Neuronal stem cell (in vitro differentiated cells): ENCODE measurements around the gene SPATS2.
A peak's percentile ranks its signal among the peaks of the same experiment; 100 is the strongest.
"Not testable (repeated sequence)": the region's sequence is repeated elsewhere in the genome, so short reads cannot be mapped to it uniquely, and the experiment has no call there.

Source experiments
- DNase-seq: peaks from one replicate; pipeline ENCODE4 v3.0.0-alpha.2; 2013; ENCODE audit warnings: low spot score
- H2AFZ ChIP-seq: one replicate; pipeline ENCODE4 v1.6.1; 2013; ENCODE audit warnings: mild to moderate bottlenecking, low read length, inconsistent platforms
- H2AK5ac ChIP-seq: 2 replicates; pipeline ENCODE4 v1.6.1; 2013; ENCODE audit warnings: low read depth, mild to moderate bottlenecking, inconsistent platforms, low read length, moderate library complexity, mixed read lengths
- H2BK120ac ChIP-seq: 2 replicates; pipeline ENCODE4 v1.6.1; 2013; ENCODE audit warnings: low read depth, mild to moderate bottlenecking, inconsistent platforms, low read length, moderate library complexity, mixed read lengths
- H2BK12ac ChIP-seq: one replicate; pipeline ENCODE4 v1.6.1; 2013; ENCODE audit warnings: low read length, inconsistent platforms
- H2BK15ac ChIP-seq: 2 replicates; pipeline ENCODE4 v1.6.1; 2013; ENCODE audit warnings: mild to moderate bottlenecking, low read length, inconsistent platforms, mixed read lengths
- H2BK5ac ChIP-seq: one replicate; pipeline ENCODE4 v1.6.1; 2013; ENCODE audit warnings: inconsistent platforms, mild to moderate bottlenecking, low read length, moderate library complexity
- H3K14ac ChIP-seq: one replicate; pipeline ENCODE4 v1.6.1; 2013; ENCODE audit warnings: low read length, inconsistent platforms
- H3K18ac ChIP-seq: 2 replicates; pipeline ENCODE4 v1.6.1; 2013; ENCODE audit warnings: low read length, inconsistent platforms
- H3K23ac ChIP-seq: 2 replicates; pipeline ENCODE4 v1.6.1; 2013; ENCODE audit warnings: low read depth, mild to moderate bottlenecking, mixed read lengths, low read length, inconsistent platforms; ENCODE audit not compliant: poor library complexity
- H3K27ac ChIP-seq: replicated peaks from 3 replicates; pipeline ENCODE4 v1.5.1; 2013; ENCODE audit warnings: low read length, inconsistent platforms
- H3K27me3 ChIP-seq, 3 experiments: 2 replicates each; pipeline ENCODE4 v1.6.1; 2013; ENCODE audit warnings: low read length in 3 of 3, mild to moderate bottlenecking in 2 of 3, inconsistent platforms in 1 of 3, low read depth in 1 of 3, mixed read lengths in 1 of 3, moderate library complexity in 1 of 3; ENCODE audit not compliant: control insufficient read depth in 3 of 3, insufficient read depth in 3 of 3
- H3K36me3 ChIP-seq, 2 donors: replicated peaks in 1 of 2; 2 replicates each; pipeline ENCODE4 v1.6.1; 2013; ENCODE audit warnings: low read length in 2 of 2; ENCODE audit not compliant: control insufficient read depth in 2 of 2, insufficient read depth in 2 of 2
- H3K4ac ChIP-seq: 2 replicates; pipeline ENCODE4 v1.6.1; 2013; ENCODE audit warnings: inconsistent platforms, mild to moderate bottlenecking, low read length, moderate library complexity
- H3K4me1 ChIP-seq, 2 donors: 1 replicate in 1 of 2; 2 replicates in 1 of 2; pipeline ENCODE4 v1.6.1; 2013; ENCODE audit warnings: low read length in 2 of 2, low read depth in 1 of 2; ENCODE audit not compliant: control insufficient read depth in 2 of 2, insufficient read depth in 1 of 2
- H3K4me2 ChIP-seq: one replicate; pipeline ENCODE4 v1.6.1; 2013; ENCODE audit warnings: mild to moderate bottlenecking, low read length, inconsistent platforms; ENCODE audit not compliant: insufficient read depth, poor library complexity, severe bottlenecking
- H3K4me3 ChIP-seq, 2 donors: 2 replicates each; pipeline ENCODE4 v1.5.1; 2013; ENCODE audit warnings: low read length in 2 of 2, mild to moderate bottlenecking in 2 of 2, inconsistent platforms in 1 of 2, moderate library complexity in 1 of 2
- H3K79me1 ChIP-seq: one replicate; pipeline ENCODE4 v1.6.1; 2013; ENCODE audit warnings: low read depth, mild to moderate bottlenecking, inconsistent platforms, low read length, moderate library complexity
- H3K9ac ChIP-seq: one replicate; pipeline ENCODE4 v1.6.1; 2013; ENCODE audit warnings: mild to moderate bottlenecking, low read depth, low read length, inconsistent platforms; ENCODE audit not compliant: poor library complexity
- H3K9me3 ChIP-seq, 2 donors: replicated peaks in 1 of 2; 2 replicates each; pipeline versions ENCODE3 to v1.6.1; 2013; ENCODE audit warnings: low read length in 2 of 2, mild to moderate bottlenecking in 2 of 2, inconsistent platforms in 1 of 2, low read depth in 1 of 2, mixed read lengths in 1 of 2, moderate library complexity in 1 of 2; ENCODE audit not compliant: control insufficient read depth in 2 of 2, insufficient read depth in 1 of 2
- H4K8ac ChIP-seq: one replicate; pipeline ENCODE4 v1.6.1; 2013; ENCODE audit warnings: low read depth, mild to moderate bottlenecking, inconsistent platforms, low read length, moderate library complexity
- H4K91ac ChIP-seq: one replicate; pipeline ENCODE4 v1.6.1; 2013; ENCODE audit warnings: low read length, low read depth, mild to moderate bottlenecking, inconsistent platforms; ENCODE audit not compliant: poor library complexity
- WGBS, 2 donors: extraction: QIAGEN DNeasy Blood & Tissue Kit; methylation state at CpG; one replicate each; pipeline ENCODE4 v1.1.7; 2013; ENCODE audit warnings: missing lambda C conversion rate in 2 of 2, mixed read lengths in 1 of 2; ENCODE audit not compliant: insufficient read length in 2 of 2, insufficient replicate concordance in 1 of 2; ENCODE audit errors: extremely low coverage in 2 of 2; 5-methylcytosine and 5-hydroxymethylcytosine counted together

SPATS2 gene

DNA sequence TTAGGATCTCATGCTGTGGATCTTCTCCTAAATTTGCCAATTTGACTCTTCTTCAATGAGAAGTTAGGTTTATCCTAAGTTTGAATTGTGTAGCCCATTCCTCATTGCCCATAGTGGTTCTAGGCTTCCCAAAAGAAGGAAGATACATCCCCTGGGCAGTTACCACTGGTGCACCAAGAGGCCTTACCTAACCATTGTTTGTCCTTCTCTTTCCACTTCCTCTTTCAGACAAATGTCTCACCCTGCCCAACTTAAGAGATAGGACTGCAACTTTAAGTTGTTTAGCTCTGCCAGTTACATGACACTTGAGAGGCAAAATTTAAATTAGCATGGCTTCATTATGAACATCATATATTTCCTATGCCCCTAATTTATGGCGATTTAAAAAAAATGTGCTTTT lies 162.2 kb downstream of the SPATS2 start:
- H3K9ac ChIP-seq: no peak overlapping the region
- DNase-seq: no peak
- no peak overlapping the region for H3K4ac ChIP-seq
- H3K27me3 ChIP-seq: no peaks in the 10 kb centered on the region
- H2BK15ac ChIP-seq: no peak overlapping the region
- H2BK12ac ChIP-seq: no peak overlapping the region
- H2BK120ac ChIP-seq: no peak overlapping the region
- no peak overlapping the region for H4K91ac ChIP-seq
- H2AFZ ChIP-seq: no peak overlapping the region
- H3K27ac ChIP-seq: no peak overlapping the region
- no peak overlapping the region for H4K8ac ChIP-seq
- peaks cover 0 to 2% of the 10 kb centered on the region in 2 donors for H3K9me3 ChIP-seq
- no peaks in the 10 kb centered on the region for H3K79me1 ChIP-seq
- no peaks in the 10 kb centered on the region for H3K4me1 ChIP-seq
- peaks cover 15 to 53% of the 10 kb centered on the region in 2 donors for H3K36me3 ChIP-seq
- H3K23ac ChIP-seq: no peak overlapping the region
- H2BK5ac ChIP-seq: no peak overlapping the region
- H3K4me2 ChIP-seq: no peak overlapping the region
- H3K4me3 ChIP-seq: no peak overlapping the region
- WGBS, 2 donors: no CpG with 5 or more reads among the region's 1 CpG
- no peak overlapping the region for H2AK5ac ChIP-seq
- no peak overlapping the region for H3K14ac ChIP-seq
- H3K18ac ChIP-seq: no peak overlapping the region

DNA sequence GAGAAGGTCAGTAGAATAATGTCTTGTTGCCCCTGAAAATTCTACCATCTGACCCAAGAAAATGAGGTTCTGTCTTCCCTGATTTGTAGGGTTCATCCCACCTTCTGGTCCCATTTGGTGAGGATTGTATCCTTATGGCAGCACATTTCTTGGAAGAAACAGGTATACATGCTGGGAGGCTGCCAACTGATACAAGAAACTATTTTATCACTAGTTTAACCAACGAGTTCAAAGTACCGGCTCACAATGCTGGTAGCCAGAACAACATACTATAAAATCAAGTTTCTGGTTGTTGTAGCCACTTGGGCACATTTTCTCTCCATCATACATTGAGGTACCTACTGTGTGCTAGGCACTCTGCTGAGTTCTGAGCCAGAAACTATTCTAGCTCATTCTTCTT lies 164.5 kb downstream of the SPATS2 start:
- no peak overlapping the region for H3K4ac ChIP-seq
- no peak for DNase-seq
- no peaks in the 10 kb centered on the region for H3K4me1 ChIP-seq
- H2BK12ac ChIP-seq: no peak overlapping the region
- no peaks in the 10 kb centered on the region for H3K79me1 ChIP-seq
- H2AK5ac ChIP-seq: no peak overlapping the region
- no peak overlapping the region for H2BK15ac ChIP-seq
- no CpG with 5 or more reads among the region's 2 CpGs for WGBS, 2 donors
- no peak overlapping the region for H3K23ac ChIP-seq
- H3K9me3 ChIP-seq: peaks cover 0 to 2% of the 10 kb centered on the region in 2 donors
- no peak overlapping the region for H3K4me2 ChIP-seq
- no peak overlapping the region for H3K4me3 ChIP-seq
- no peak overlapping the region for H3K18ac ChIP-seq
- no peak overlapping the region for H3K14ac ChIP-seq
- H3K36me3 ChIP-seq: peaks cover 2 to 30% of the 10 kb centered on the region in 2 donors
- no peak overlapping the region for H3K9ac ChIP-seq
- no peak overlapping the region for H3K27ac ChIP-seq
- no peak overlapping the region for H4K8ac ChIP-seq
- no peak overlapping the region for H4K91ac ChIP-seq
- H3K27me3 ChIP-seq: peaks cover 0 to 16% (median 15%) of the 10 kb centered on the region in 3 experiments
- H2BK5ac ChIP-seq: no peak overlapping the region
- no peak overlapping the region for H2AFZ ChIP-seq
- no peak overlapping the region for H2BK120ac ChIP-seq

GRCh38 chr12:49533331-49533730 lies 166.1 kb downstream of the SPATS2 start:
- Histone ChIP-seq H3K18ac (no peak overlapping the region), H2BK12ac (no peak overlapping the region), H3K23ac (no peak overlapping the region), H4K8ac (no peak overlapping the region), H3K4me3 (no peak overlapping the region), H2BK15ac (no peak overlapping the region), H3K27me3 (peaks cover 7 to 32% (median 31%) of the 10 kb centered on the region in 3 experiments), H2AK5ac (no peak overlapping the region), H2BK120ac (no peak overlapping the region), H3K9me3 (peaks cover 0 to 2% of the 10 kb centered on the region in 2 donors), H2AFZ (no peak overlapping the region), H3K4ac (no peak overlapping the region), H4K91ac (no peak overlapping the region), H3K27ac (no peak overlapping the region), H2BK5ac (peak overlapping the region; percentile 69), H3K4me1 (peaks cover 7 to 8% of the 10 kb centered on the region in 2 donors), H3K36me3 (peaks cover 2 to 18% of the 10 kb centered on the region in 2 donors), H3K14ac (no peak overlapping the region), H3K79me1 (no peaks in the 10 kb centered on the region), H3K9ac (no peak overlapping the region), H3K4me2 (no peak overlapping the region)
- WGBS, 2 donors: no CpG with 5 or more reads among the region's 10 CpGs
- DNase-seq: no peak

- H3K4me1 ChIP-seq, H3K4me3 ChIP-seq, H3K23ac ChIP-seq, H3K18ac ChIP-seq, H2BK120ac ChIP-seq, H4K8ac ChIP-seq, H3K4ac ChIP-seq, H3K9me3 ChIP-seq, H2AFZ ChIP-seq, H2BK5ac ChIP-seq, H3K4me2 ChIP-seq, H3K9ac ChIP-seq, H2AK5ac ChIP-seq, H3K27ac ChIP-seq, DNase-seq, H3K79me1 ChIP-seq, H2BK12ac ChIP-seq, H4K91ac ChIP-seq, H3K14ac ChIP-seq, H2BK15ac ChIP-seq: not testable (repeated sequence)
- peaks cover 11 to 39% (median 36%) of the 10 kb centered on the region in 3 experiments for H3K27me3 ChIP-seq
- peaks cover 2 to 14% of the 10 kb centered on the region in 2 donors for H3K36me3 ChIP-seq
- no CpG with 5 or more reads among the region's 5 CpGs for WGBS, 2 donors
These were observed 166.9 kb downstream of the SPATS2 start for GRCh38 chr12:49534122-49534521.
